Hepatocyte (in vitro differentiated cells): ENCODE results near the gene RAI1.

Experiments used
- CTCF ChIP-seq: fragments of 200-600 bp; sonication (generic); IDR thresholded peaks from 2 replicates; pipeline ENCODE4 v1.5.1; 2016; ENCODE audit warnings: antibody characterized with exemption, mild to moderate bottlenecking; ENCODE audit not compliant: poor library complexity
- EZH2 ChIP-seq: fragments of 200-600 bp; sonication (generic); IDR thresholded peaks from 2 replicates; pipeline ENCODE4 v1.6.1; 2016; ENCODE audit warnings: antibody characterized with exemption, mild to moderate bottlenecking, borderline replicate concordance

GRCh38 chr17:17779015-17779611, 97.9 kb downstream of the RAI1 start:
- TF ChIP-seq CTCF (no peak), EZH2 (no peak)
